GM12865 (cell line): ENCODE results near the gene TAF1C.
A peak's percentile ranks its signal among the peaks of the same experiment; 100 is the strongest.

Experiments used
- DNase-seq: peaks from one replicate; pipeline ENCODE4 v3.0.0; 2010; ENCODE audit warnings: low read depth
- H3K4me3 ChIP-seq: 2 replicates; pipeline ENCODE4 v1.5.1; 2011; ENCODE audit warnings: mild to moderate bottlenecking, low read depth, low read length, control low read depth
- TF ChIP-seq, protein P1 (sequence below): IDR thresholded peaks from 2 replicates; pipeline ENCODE4 v1.5.1; 2011; ENCODE audit warnings: low read length, control low read depth, low read depth, inconsistent platforms; ENCODE audit not compliant: insufficient read depth; ENCODE audit errors: missing control alignments

TAF1C gene, protein sequence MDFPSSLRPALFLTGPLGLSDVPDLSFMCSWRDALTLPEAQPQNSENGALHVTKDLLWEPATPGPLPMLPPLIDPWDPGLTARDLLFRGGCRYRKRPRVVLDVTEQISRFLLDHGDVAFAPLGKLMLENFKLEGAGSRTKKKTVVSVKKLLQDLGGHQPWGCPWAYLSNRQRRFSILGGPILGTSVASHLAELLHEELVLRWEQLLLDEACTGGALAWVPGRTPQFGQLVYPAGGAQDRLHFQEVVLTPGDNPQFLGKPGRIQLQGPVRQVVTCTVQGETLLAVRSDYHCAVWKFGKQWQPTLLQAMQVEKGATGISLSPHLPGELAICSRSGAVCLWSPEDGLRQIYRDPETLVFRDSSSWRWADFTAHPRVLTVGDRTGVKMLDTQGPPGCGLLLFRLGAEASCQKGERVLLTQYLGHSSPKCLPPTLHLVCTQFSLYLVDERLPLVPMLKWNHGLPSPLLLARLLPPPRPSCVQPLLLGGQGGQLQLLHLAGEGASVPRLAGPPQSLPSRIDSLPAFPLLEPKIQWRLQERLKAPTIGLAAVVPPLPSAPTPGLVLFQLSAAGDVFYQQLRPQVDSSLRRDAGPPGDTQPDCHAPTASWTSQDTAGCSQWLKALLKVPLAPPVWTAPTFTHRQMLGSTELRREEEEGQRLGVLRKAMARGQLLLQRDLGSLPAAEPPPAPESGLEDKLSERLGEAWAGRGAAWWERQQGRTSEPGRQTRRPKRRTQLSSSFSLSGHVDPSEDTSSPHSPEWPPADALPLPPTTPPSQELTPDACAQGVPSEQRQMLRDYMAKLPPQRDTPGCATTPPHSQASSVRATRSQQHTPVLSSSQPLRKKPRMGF

DNA sequence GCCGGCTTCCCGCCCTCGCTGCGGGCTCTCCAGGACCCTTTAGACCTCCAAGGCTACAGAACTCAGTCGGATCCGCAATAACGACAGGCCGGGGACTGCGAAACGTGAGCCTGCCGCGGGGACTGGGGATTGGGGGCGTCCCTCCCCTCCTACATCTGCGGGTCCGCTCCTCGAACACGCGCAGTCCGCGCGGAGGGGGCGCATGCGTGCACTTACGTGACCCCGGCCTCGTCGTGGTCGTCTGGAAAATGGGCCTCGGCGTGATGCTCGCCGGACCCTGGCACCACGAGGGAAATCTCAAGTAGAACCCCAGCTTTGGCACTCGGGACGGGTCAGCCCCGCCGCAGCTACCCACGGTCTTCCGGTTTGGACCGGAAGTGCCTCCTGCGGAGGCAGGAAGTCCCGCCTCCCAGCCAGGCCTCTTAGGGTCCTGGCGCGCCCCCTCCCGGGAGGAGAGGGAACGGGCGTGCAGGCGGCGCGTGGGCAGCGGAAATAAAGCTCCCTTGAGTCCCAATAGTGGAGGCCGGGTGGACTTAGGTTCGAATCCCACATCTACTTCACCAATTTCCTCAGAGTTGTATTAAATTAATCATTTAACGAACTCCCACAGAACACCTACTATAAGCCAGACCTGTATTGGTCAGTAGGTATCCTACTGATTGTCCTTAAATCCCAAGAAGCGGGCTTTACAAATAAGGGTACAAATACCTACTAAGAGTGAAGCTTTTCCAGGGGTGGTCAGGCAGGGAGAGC, at the start of gene TAF1C:
TAF1C (minus strand) TSS at position 373 of the 753 bp plus-strand sequence. CDS start 2,069 bp downstream, outside the sequence.
- peak within 1 kb of the TSS; percentile 100 for H3K4me3 ChIP-seq
- peak; percentile 98 for DNase-seq
- TF ChIP-seq, protein P1, sequence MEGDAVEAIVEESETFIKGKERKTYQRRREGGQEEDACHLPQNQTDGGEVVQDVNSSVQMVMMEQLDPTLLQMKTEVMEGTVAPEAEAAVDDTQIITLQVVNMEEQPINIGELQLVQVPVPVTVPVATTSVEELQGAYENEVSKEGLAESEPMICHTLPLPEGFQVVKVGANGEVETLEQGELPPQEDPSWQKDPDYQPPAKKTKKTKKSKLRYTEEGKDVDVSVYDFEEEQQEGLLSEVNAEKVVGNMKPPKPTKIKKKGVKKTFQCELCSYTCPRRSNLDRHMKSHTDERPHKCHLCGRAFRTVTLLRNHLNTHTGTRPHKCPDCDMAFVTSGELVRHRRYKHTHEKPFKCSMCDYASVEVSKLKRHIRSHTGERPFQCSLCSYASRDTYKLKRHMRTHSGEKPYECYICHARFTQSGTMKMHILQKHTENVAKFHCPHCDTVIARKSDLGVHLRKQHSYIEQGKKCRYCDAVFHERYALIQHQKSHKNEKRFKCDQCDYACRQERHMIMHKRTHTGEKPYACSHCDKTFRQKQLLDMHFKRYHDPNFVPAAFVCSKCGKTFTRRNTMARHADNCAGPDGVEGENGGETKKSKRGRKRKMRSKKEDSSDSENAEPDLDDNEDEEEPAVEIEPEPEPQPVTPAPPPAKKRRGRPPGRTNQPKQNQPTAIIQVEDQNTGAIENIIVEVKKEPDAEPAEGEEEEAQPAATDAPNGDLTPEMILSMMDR: peak; percentile 97

DNA sequence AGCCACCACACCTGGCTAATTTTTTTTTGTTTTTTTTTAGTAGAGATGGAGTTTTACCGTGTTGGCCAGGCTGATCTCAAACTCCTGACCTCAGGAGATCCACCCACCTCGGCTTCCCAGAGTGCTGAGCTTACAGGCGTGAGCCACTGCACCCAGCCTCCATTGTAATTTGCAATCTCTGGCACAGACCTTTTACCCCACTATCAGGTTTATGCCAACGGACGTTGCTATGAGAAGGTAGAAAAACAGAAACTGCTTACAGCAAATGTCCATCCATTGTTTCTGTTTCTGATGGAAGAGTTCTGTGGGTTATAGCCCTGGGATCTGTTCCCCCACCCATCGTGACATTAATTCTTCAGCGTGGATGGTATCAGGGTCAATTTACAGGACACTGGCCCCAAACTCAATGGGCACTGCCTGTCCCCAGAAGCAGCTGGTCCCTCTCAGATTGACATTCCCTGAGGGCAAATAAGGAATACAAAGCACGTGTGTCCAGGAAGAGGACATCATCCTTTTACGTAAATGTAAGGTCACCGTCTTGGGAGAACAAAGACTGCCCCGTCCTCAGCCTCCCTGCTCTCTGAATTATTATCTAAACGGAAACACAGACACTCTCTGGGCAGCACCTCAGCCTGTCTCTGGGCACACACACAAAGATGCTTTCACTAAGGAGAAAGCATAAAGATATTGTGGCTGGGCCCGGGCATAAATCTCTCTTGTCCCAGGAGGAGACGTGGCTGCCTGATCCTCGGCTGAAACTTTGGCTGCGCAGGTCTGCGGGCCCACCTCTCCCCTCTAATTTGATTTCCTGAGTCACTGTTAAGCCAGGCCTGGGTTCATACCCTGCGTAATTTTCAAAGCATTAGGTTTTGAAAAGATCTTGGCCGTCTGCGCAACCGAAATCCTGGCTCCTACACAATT, 47.7 kb upstream of the TAF1C start:
- TF ChIP-seq, protein P1: no peak
- no peak overlapping the region for H3K4me3 ChIP-seq
- DNase-seq: no peak

DNA sequence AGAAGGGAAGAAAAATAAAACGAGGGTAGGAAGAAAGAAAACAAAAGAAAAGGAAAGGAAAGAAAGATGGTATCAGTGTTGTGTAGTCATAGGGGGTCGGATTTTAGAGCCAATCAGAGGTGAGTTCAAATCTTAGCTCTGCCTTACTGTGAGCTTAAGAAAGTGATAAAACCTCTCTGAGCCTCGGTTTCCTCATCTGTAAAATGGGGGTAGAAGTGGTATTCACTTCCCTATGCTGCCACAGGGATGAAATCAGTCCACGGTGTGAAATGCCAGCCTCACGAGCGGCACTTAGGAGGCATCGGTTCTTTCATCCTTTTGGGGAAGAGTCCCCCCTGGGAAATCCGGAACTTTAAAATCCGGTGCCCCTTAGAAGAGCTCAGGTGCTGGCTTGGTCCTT, 46.9 kb upstream of the TAF1C start:
- H3K4me3 ChIP-seq: no peak overlapping the region
- TF ChIP-seq, protein P1: no peak
- DNase-seq: no peak

DNA sequence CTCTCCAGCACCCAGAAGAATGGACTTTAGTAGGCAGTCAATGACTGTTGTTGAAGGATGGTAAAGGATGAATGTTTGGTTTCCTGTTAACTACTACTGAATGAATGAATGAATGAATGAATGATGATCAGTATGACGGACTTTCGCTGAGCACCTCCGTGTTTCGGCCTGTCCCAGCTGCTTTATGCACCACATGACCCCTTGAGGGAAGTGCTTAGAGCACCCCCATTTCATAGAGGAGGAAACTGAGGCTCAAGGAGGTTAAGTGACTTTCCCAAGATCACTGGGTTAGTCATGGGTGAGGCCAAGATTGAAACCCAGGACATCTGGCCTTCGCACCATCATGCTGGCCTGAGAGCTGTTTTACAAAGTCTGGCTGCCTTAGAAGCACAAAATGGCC, 46.1 kb upstream of the TAF1C start:
- TF ChIP-seq, protein P1: no peak
- DNase-seq: no peak
- H3K4me3 ChIP-seq: no peak overlapping the region

DNA sequence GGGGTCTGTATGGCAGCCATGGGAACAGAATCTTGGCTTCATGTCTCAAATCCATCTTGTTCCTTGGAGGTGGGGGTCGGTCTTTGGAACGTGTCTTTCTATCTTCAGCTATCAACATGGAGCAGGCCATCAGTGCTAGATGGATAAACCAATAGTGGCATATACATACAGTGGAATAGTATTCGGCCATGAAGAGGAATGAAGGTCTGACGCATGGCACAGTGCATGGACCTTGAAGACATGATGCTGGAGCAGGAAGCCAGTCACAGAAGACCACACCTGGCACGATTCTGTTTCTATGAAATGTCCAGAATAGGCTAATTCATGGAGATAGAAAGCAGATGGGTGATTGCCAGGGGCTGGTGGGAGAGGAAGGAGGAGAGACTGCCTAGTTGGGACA, 45.2 kb upstream of the TAF1C start:
- no peak for DNase-seq
- no peak overlapping the region for H3K4me3 ChIP-seq
- TF ChIP-seq, protein P1: no peak

DNA sequence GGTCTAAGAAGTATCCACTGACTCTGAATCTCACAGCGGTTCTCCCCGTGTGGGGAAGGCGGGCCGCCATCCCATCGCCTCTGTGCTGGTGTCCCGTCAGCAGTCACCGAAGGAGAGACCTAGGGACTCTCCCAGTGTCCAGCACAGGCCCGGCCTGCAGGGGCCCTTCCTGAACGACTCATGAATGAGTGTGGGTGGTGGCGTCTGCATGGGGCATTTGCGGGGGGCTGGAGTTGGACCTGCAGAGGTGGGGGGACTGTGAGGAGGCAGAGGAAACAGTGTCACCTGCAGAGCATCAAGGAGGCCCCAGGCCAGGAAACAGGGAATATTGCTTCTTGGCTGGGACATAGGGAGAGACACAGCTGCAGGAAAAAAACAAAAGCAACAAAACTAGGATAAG, 42.6 kb upstream of the TAF1C start:
- TF ChIP-seq, protein P1: no peak
- DNase-seq: no peak
- no peak overlapping the region for H3K4me3 ChIP-seq
